ENCODE results near the gene PTCD1. TPM values are rescaled to one million over a fixed set of nuclear protein-coding genes. Genes with fewer than 3 reads are reported as not detected.
A peak's percentile ranks its signal among the peaks of the same experiment; 100 is the strongest.
"Not testable (repeated sequence)": the region's sequence is repeated elsewhere in the genome, so short reads cannot be mapped to it uniquely, and the experiment has no call there.

The PTCD1 gene
- total and polyA plus RNA-seq, 2 donors (not counting 1 experiment from before 2014, with no cell fraction given): 2.3 to 8.1 TPM

- Histone ChIP-seq H2AFZ (ENCODE audit: low read length) (no peak overlapping the region), H3K27ac (ENCODE audit: insufficient read depth, low read length) (no peak overlapping the region)
- DNase-seq (ENCODE audit: low read depth in 2 of 2): peak; percentile 12 to 28
Measured at GRCh38 chr7:99440195-99440594, 1.6 kb upstream of the PTCD1 start.

DNA sequence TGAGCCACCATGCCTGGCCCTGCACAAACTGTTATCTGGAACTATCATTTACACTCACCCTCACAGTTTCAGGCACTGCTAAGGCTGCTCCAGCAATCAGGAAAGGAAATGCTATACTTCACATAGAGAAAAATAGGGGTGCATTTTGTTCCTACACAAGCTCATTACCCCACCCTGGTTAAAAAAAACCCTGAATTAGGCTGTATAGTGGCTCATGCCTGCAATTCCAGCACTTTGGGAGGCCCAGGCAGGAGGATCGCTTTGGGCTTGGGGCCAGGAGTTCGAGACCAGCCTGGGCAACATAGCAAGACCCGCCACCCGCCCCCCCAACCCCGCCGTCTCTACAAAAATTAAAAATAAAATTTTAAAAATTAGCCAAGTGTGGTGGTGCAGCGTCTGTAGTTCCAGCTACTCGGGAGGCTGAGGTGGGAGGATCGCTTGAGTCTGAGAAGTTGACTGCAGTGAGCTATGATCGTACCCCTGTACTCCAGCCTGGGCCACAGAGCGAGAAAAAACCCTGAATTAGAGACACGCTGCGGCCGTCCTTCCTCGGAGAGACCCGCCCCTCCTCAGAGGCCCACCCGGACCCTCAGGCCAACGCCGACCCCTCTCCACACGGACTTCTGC lies 539 bp downstream of the PTCD1 start:
- H3K79me2 ChIP-seq (ENCODE audit: control insufficient read depth, insufficient read depth, low read length): peaks cover 34% of the 10 kb centered on the region
- H2AFZ ChIP-seq (ENCODE audit: low read length): peak overlapping the region; percentile 79
- no peaks in the 10 kb centered on the region for H4K20me1 ChIP-seq (ENCODE audit: control insufficient read depth, extremely low read depth, insufficient read depth, low read length)
- no peaks in the 10 kb centered on the region for H3K36me3 ChIP-seq (ENCODE audit: control insufficient read depth, insufficient read depth, low read length)
- peaks cover 10% of the 10 kb centered on the region for H3K4me1 ChIP-seq (ENCODE audit: control insufficient read depth, extremely low read depth, insufficient read depth, low read length)
- H3K27me3 ChIP-seq (ENCODE audit: control insufficient read depth, insufficient read depth, low read length): no peaks in the 10 kb centered on the region
- H3K4me3 ChIP-seq (replicated peaks in 1 of 4; ENCODE audit: control extremely low read depth in 1 of 4, insufficient read depth in 1 of 4, low read depth in 3 of 4, low read length in 4 of 4): peak overlapping the region; percentile 87 to 98 (median 95)
- TF ChIP-seq EZH2 (IDR thresholded peaks at IDR 0.05; ENCODE audit: low read length, missing control alignments) (no peak), CTCF (conservative IDR thresholded peaks at IDR 0.05 in 1 of 2, IDR thresholded peaks at IDR 0.05 in 1 of 2; ENCODE audit: low read depth in 1 of 2, low read length in 2 of 2) (no peak)
- H3K9ac ChIP-seq (ENCODE audit: insufficient read depth, low read length): peak overlapping the region; percentile 83
- no peak for DNase-seq (ENCODE audit: low read depth in 2 of 2)
- H3K4me2 ChIP-seq (ENCODE audit: extremely low read depth, insufficient read depth, low read length): peak overlapping the region; percentile 75
- H3K27ac ChIP-seq (ENCODE audit: insufficient read depth, low read length): peak overlapping the region; percentile 80
- H3K9me3 ChIP-seq (ENCODE audit: control insufficient read depth, insufficient read depth, low read depth, low read length): no peaks in the 10 kb centered on the region

More at GRCh38 chr7:99440195-99440594, 1.6 kb upstream of the PTCD1 start:
- H3K27me3 ChIP-seq (ENCODE audit: control insufficient read depth, insufficient read depth, low read length): no peaks in the 10 kb centered on the region
- no peak overlapping the region for H3K9ac ChIP-seq (ENCODE audit: insufficient read depth, low read length)
- TF ChIP-seq CTCF (conservative IDR thresholded peaks at IDR 0.05 in 1 of 2, IDR thresholded peaks at IDR 0.05 in 1 of 2; ENCODE audit: low read depth in 1 of 2, low read length in 2 of 2): no peak
- no peaks in the 10 kb centered on the region for H4K20me1 ChIP-seq (ENCODE audit: control insufficient read depth, extremely low read depth, insufficient read depth, low read length)
- peaks cover 10% of the 10 kb centered on the region for H3K4me1 ChIP-seq (ENCODE audit: control insufficient read depth, extremely low read depth, insufficient read depth, low read length)
- H3K4me3 ChIP-seq (replicated peaks in 1 of 4; ENCODE audit: control extremely low read depth in 1 of 4, insufficient read depth in 1 of 4, low read depth in 3 of 4, low read length in 4 of 4): peak overlapping the region; percentile 90 to 98 (median 95)
- H3K36me3 ChIP-seq (ENCODE audit: control insufficient read depth, insufficient read depth, low read length): peaks cover 4% of the 10 kb centered on the region
- H3K9me3 ChIP-seq (ENCODE audit: control insufficient read depth, insufficient read depth, low read depth, low read length): no peaks in the 10 kb centered on the region
- H3K79me2 ChIP-seq (ENCODE audit: control insufficient read depth, insufficient read depth, low read length): peaks cover 34% of the 10 kb centered on the region
- H3K4me2 ChIP-seq (ENCODE audit: extremely low read depth, insufficient read depth, low read length): peak overlapping the region; percentile 94

DNA sequence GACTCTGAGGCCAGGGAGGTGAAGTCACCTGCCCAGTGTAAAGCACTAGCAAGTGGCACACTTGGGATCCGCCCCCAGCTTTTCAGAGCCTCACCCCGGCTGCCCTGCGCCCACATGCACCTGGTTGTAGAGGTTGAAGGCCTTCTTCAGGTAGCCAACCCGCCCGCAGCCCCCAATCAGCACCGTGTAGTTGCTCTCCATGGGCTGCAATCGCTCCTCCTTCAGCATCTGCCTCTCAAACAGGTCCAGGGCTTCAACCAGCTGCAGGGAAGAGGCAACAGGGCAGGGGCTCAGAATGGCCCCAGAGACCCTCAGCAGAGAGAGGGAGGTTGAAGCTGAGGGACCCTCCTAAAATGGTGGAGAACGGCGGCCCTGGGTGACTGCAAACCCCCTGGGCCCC lies 5.4 kb downstream of the PTCD1 start:
- Histone ChIP-seq H3K27me3 (ENCODE audit: control insufficient read depth, insufficient read depth, low read length) (no peaks in the 10 kb centered on the region), H4K20me1 (ENCODE audit: control insufficient read depth, extremely low read depth, insufficient read depth, low read length) (no peaks in the 10 kb centered on the region), H3K27ac (ENCODE audit: insufficient read depth, low read length) (no peak overlapping the region), H3K79me2 (ENCODE audit: control insufficient read depth, insufficient read depth, low read length) (peaks cover 7% of the 10 kb centered on the region), H3K9ac (ENCODE audit: insufficient read depth, low read length) (no peak overlapping the region), H3K4me1 (ENCODE audit: control insufficient read depth, extremely low read depth, insufficient read depth, low read length) (peaks cover 5% of the 10 kb centered on the region), H3K36me3 (ENCODE audit: control insufficient read depth, insufficient read depth, low read length) (peaks cover 6% of the 10 kb centered on the region), H3K4me3 (replicated peaks in 1 of 4; ENCODE audit: control extremely low read depth in 1 of 4, insufficient read depth in 1 of 4, low read depth in 3 of 4, low read length in 4 of 4) (no peak overlapping the region), H3K9me3 (ENCODE audit: control insufficient read depth, insufficient read depth, low read depth, low read length) (no peaks in the 10 kb centered on the region), H2AFZ (ENCODE audit: low read length) (no peak overlapping the region), H3K4me2 (ENCODE audit: extremely low read depth, insufficient read depth, low read length) (no peak overlapping the region)
- DNase-seq (ENCODE audit: low read depth in 2 of 2): no peak
- TF ChIP-seq CTCF (conservative IDR thresholded peaks at IDR 0.05 in 1 of 2, IDR thresholded peaks at IDR 0.05 in 1 of 2; ENCODE audit: low read depth in 1 of 2, low read length in 2 of 2) (no peak), EZH2 (IDR thresholded peaks at IDR 0.05; ENCODE audit: low read length, missing control alignments) (no peak)

DNA sequence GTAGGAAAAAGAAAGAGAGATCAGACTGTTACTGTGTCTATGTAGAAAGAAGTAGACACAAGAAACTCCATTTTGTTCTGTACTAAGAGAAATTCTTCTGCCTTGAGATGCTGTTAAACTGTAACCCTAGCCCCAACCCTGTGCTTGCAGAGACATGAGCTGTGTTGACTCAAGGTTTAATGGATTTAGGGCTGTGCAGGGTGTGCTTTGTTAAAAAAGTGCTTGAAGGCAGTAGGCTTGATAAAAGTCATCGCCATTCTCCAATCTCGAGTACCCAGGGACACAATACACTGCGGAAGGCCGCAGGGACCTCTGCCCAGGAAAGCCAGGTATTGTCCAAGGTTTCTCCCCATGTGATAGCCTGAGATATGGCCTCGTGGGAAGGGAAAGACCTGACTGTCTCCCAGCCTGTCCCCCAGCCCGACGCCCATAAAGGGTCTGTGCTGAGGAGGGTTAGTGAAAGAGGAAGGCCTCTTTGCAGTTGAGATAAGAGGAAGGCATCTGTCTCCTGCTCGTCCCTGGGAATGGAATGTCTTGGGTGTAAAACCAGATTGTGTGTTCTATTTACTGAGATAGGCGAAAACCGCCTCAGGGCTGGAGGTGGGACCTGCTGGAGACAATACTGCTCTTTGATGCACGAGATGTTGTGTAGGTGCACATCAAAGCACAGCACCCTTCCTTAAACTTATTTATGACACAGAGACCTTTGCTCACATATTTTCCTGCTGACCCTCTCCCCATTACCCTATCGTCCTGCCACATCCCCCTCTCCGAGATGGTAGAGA lies 6.7 kb downstream of the PTCD1 start:
- H3K4me3 ChIP-seq (replicated peaks in 1 of 4; ENCODE audit: control extremely low read depth in 1 of 4, insufficient read depth in 1 of 4, low read depth in 3 of 4, low read length in 4 of 4); H3K4me1 ChIP-seq (ENCODE audit: control insufficient read depth, extremely low read depth, insufficient read depth, low read length); H3K4me2 ChIP-seq (ENCODE audit: extremely low read depth, insufficient read depth, low read length); H3K27ac ChIP-seq (ENCODE audit: insufficient read depth, low read length); H2AFZ ChIP-seq (ENCODE audit: low read length); H3K27me3 ChIP-seq (ENCODE audit: control insufficient read depth, insufficient read depth, low read length); DNase-seq (ENCODE audit: low read depth in 2 of 2); H3K79me2 ChIP-seq (ENCODE audit: control insufficient read depth, insufficient read depth, low read length); H3K9ac ChIP-seq (ENCODE audit: insufficient read depth, low read length); H3K36me3 ChIP-seq (ENCODE audit: control insufficient read depth, insufficient read depth, low read length); H4K20me1 ChIP-seq (ENCODE audit: control insufficient read depth, extremely low read depth, insufficient read depth, low read length); H3K9me3 ChIP-seq (ENCODE audit: control insufficient read depth, insufficient read depth, low read depth, low read length): not testable (repeated sequence)

All from fibroblast of lung (primary cell).